CD4-positive, alpha-beta T cell treated with Interferon alpha-2 for 1 hour (primary cell): ENCODE data around the gene SLC4A5.

Source experiments
- DNase-seq, 2 donors: peaks; one replicate each; pipeline ENCODE4 v3.0.0-alpha.2; 2020 to 2022

SLC4A5 gene

GRCh38 chr2:74343316-74343715, at the start of gene SLC4A5:
Gene SLC4A5 (minus strand): TSS chr2:74343416. CDS start chr2:74315023, 28,393 bp downstream.
- no peak for DNase-seq

GRCh38 chr2:74392449-74392743, 49.2 kb upstream of the SLC4A5 start:
- no peak for DNase-seq

GRCh38 chr2:74391580-74392448, 48.6 kb upstream of the SLC4A5 start:
- peak; percentile 93 to 96 for DNase-seq

GRCh38 chr2:74391209-74391579, 48.0 kb upstream of the SLC4A5 start:
- DNase-seq, result no peak

- no peak for DNase-seq
Observed at GRCh38 chr2:74390606-74391005, 47.4 kb upstream of the SLC4A5 start.

GRCh38 chr2:74387346-74387745, 44.1 kb upstream of the SLC4A5 start:
- DNase-seq, result no peak

- DNase-seq, result no peak
Observed at GRCh38 chr2:74385396-74385795, 42.2 kb upstream of the SLC4A5 start.

- DNase-seq, result no peak
Observed at GRCh38 chr2:74384051-74384450, 40.8 kb upstream of the SLC4A5 start.

- DNase-seq, result no peak
Observed at GRCh38 chr2:74383254-74383653, 40.0 kb upstream of the SLC4A5 start.

GRCh38 chr2:74381751-74382150, 38.5 kb upstream of the SLC4A5 start:
- no peak for DNase-seq

- peak in 1 of 2 donors; percentile 33 for DNase-seq
Observed at GRCh38 chr2:74379851-74380789, 36.9 kb upstream of the SLC4A5 start, which contains the start of gene DCTN1. Gene DCTN1 (minus strand): TSS chr2:74380311. CDS start chr2:74380037, 274 bp downstream.

- no peak for DNase-seq
Observed at GRCh38 chr2:74378007-74378406, 34.8 kb upstream of the SLC4A5 start.

GRCh38 chr2:74375838-74376237, 32.6 kb upstream of the SLC4A5 start:
- no peak for DNase-seq

- no peak for DNase-seq
Observed at GRCh38 chr2:74374509-74375205, 31.4 kb upstream of the SLC4A5 start.

- no peak for DNase-seq
Observed at GRCh38 chr2:74373985-74374384, 30.8 kb upstream of the SLC4A5 start.

GRCh38 chr2:74373221-74373676, 30.0 kb upstream of the SLC4A5 start:
- DNase-seq, result no peak

- no peak for DNase-seq
Observed at GRCh38 chr2:74372674-74373073, 29.5 kb upstream of the SLC4A5 start.

- no peak for DNase-seq
Observed at GRCh38 chr2:74371421-74371820, 28.2 kb upstream of the SLC4A5 start.

GRCh38 chr2:74369976-74370375, 26.8 kb upstream of the SLC4A5 start:
- no peak for DNase-seq

- no peak for DNase-seq
Observed at GRCh38 chr2:74368499-74368898, 25.3 kb upstream of the SLC4A5 start.

- DNase-seq, result no peak
Observed at GRCh38 chr2:74367789-74368188, 24.6 kb upstream of the SLC4A5 start.

- DNase-seq, result no peak
Observed at GRCh38 chr2:74366036-74366435, 22.8 kb upstream of the SLC4A5 start.
